T-cell (primary cell): ENCODE results near the gene UVRAG. TPM values are rescaled to one million over a fixed set of nuclear protein-coding genes. Genes with fewer than 3 reads are reported as not detected.

ENCODE experiments used
- ATAC-seq, 4 experiments: fragments of 200-7000 bp in 3 of 4; fragments of 150-1000 bp in 1 of 4; cut with Tn5 transposase; replicated peaks in 1 of 4; 1 replicate in 3 of 4; 2 replicates in 1 of 4; pipeline ENCODE4 v1.10.0; 2021; ENCODE audit warnings: moderate library complexity in 3 of 4, mild to moderate bottlenecking in 2 of 4, moderate number of reproducible peaks in 1 of 4
- CTCF ChIA-PET, 2 donors: fragments of 300-600 bp; sonication (Branson Sonifier 250); formaldehyde crosslinking; loops; one replicate each; lab custom pipeline; 2022; ENCODE audit warnings: antibody characterized with exemption in 2 of 2; lab: Charles Lee
- POLR2A ChIA-PET, 2 donors: fragments of 300-600 bp; sonication (Branson Sonifier 250); formaldehyde crosslinking; loops; one replicate each; lab custom pipeline; 2022; ENCODE audit warnings: antibody characterized with exemption in 2 of 2; lab: Charles Lee
- DNase-seq, 35 experiments: peaks; one replicate each; pipeline versions ENCODE4 v3.0.0 to v3.0.0-alpha.2; 2013 to 2023
- H3K27ac ChIP-seq: one replicate; pipeline ENCODE4 v1.5.1; 2013; ENCODE audit warnings: low read length
- H3K27me3 ChIP-seq, 2 experiments: replicated peaks in 1 of 2; 1 replicate in 1 of 2; 2 replicates in 1 of 2; pipeline versions ENCODE4 v1.6.1 to v1.7.0; 2013; ENCODE audit warnings: low read length in 1 of 2, mixed read lengths in 1 of 2; ENCODE audit not compliant: control insufficient read depth in 2 of 2, insufficient read depth in 2 of 2; ENCODE audit errors: extremely low read depth in 1 of 2
- H3K36me3 ChIP-seq, 2 donors: 1 replicate in 1 of 2; 2 replicates in 1 of 2; pipeline versions ENCODE4 v1.6.1 to v1.7.0; 2013; ENCODE audit warnings: low read length in 1 of 2; ENCODE audit not compliant: control insufficient read depth in 2 of 2, insufficient read depth in 1 of 2; ENCODE audit errors: extremely low read depth in 1 of 2
- H3K4me1 ChIP-seq, 2 experiments: 1 replicate in 1 of 2; 2 replicates in 1 of 2; pipeline versions ENCODE4 v1.6.1 to v1.7.0; 2013; ENCODE audit warnings: low read length in 2 of 2, mixed read lengths in 1 of 2; ENCODE audit not compliant: insufficient read depth in 2 of 2, control insufficient read depth in 1 of 2; ENCODE audit errors: extremely low read depth in 1 of 2
- H3K4me3 ChIP-seq, 2 donors: 1 replicate in 1 of 2; 2 replicates in 1 of 2; pipeline versions ENCODE4 v1.5.1 to v1.7.0; 2013; ENCODE audit warnings: mild to moderate bottlenecking in 2 of 2, low read length in 1 of 2, moderate library complexity in 1 of 2; ENCODE audit not compliant: control insufficient read depth in 1 of 2; ENCODE audit errors: extremely low read depth in 1 of 2
- H3K9me3 ChIP-seq: 2 replicates; pipeline ENCODE4 v1.7.0; 2013
- H3K27ac Mint-ChIP-seq, 2 donors: one replicate each; pipeline ENCODE4 v1.8.0; 2020 to 2021; ENCODE audit warnings: mild to moderate bottlenecking in 2 of 2, mixed read lengths in 2 of 2
- H3K27me3 Mint-ChIP-seq, 2 donors: one replicate each; pipeline ENCODE4 v1.8.0; 2021 to 2022; ENCODE audit warnings: mixed read lengths in 2 of 2
- H3K36me3 Mint-ChIP-seq: one replicate; pipeline ENCODE4 v1.8.0; 2021; ENCODE audit warnings: mixed read lengths
- H3K4me1 Mint-ChIP-seq, 3 donors: one replicate each; pipeline ENCODE4 v1.8.0; 2020 to 2022; ENCODE audit warnings: mixed read lengths in 3 of 3, mild to moderate bottlenecking in 1 of 3
- H3K4me3 Mint-ChIP-seq, 3 donors: one replicate each; pipeline ENCODE4 v1.8.0; 2020 to 2022; ENCODE audit warnings: mild to moderate bottlenecking in 3 of 3, mixed read lengths in 3 of 3, moderate library complexity in 3 of 3
- H3K9me3 Mint-ChIP-seq, 3 donors: one replicate each; pipeline ENCODE4 v1.8.0; 2020 to 2022; ENCODE audit warnings: mixed read lengths in 3 of 3
- WGBS: methylation state at CpG from one replicate; pipeline ENCODE4 v1.1.5; 2013; ENCODE audit warnings: missing lambda C conversion rate; ENCODE audit not compliant: insufficient coverage; 5-methylcytosine and 5-hydroxymethylcytosine counted together
- total RNA-seq, 35 experiments: library from RNA in 6 of 35; stranded (reverse) in 6 of 35; fragments of 120-200 nt in 1 of 35; gene quantifications; one replicate each; pipeline versions ENCODE4 v1.2.1 to v1.2.4 and lab custom pipeline; 2013 to 2026

The UVRAG gene
- total RNA-seq, 5 donors from 2014 or later (not counting 1 experiment from before 2014, with no cell fraction given), result 22.4 to 32.8 (median 27.6) TPM

- ChIA-PET POLR2A (interaction anchor here in 1 of 2 donors (0.6 kb wide), 1 partner anchor 635 kb away, joined by 3 read pairs; no protein-coding TSS in a partner anchor), CTCF (interaction anchor here in 1 of 2 donors (1.2 kb wide), 1 partner anchor 13 kb away, joined by 4 read pairs; no protein-coding TSS in a partner anchor)
- Mint-ChIP-seq H3K27me3 (no peaks in the 10 kb centered on the region), H3K4me1 (peaks cover 21 to 28% (median 23%) of the 10 kb centered on the region in 3 donors), H3K9me3 (no peaks in the 10 kb centered on the region), H3K4me3 (no peak overlapping the region), H3K36me3 (no peaks in the 10 kb centered on the region), H3K27ac (peak overlapping the region in 1 of 2 donors; percentile 18)
- H3K36me3 ChIP-seq, result no peaks in the 10 kb centered on the region
- no peak overlapping the region for H3K4me3 ChIP-seq
- no peaks in the 10 kb centered on the region for H3K27me3 ChIP-seq
- H3K9me3 ChIP-seq, result no peaks in the 10 kb centered on the region
- no peak for ATAC-seq
- 94% methylated on average over 4 of the region's 8 CpGs for WGBS
- no peaks in the 10 kb centered on the region for H3K4me1 ChIP-seq
- no peak for DNase-seq
- no peak overlapping the region for H3K27ac ChIP-seq
These were observed 131.8 kb downstream of the UVRAG start for GRCh38 chr11:75946531-75947530.

- H3K9me3 ChIP-seq, result no peaks in the 10 kb centered on the region
- H3K9me3 Mint-ChIP-seq, result no peaks in the 10 kb centered on the region
- no peaks in the 10 kb centered on the region for H3K27me3 Mint-ChIP-seq
- no peak overlapping the region for H3K4me3 ChIP-seq
- DNase-seq, result no peak
- no peaks in the 10 kb centered on the region for H3K27me3 ChIP-seq
- peaks cover 21 to 28% (median 27%) of the 10 kb centered on the region in 3 donors for H3K4me1 Mint-ChIP-seq
- no peak overlapping the region for H3K27ac ChIP-seq
- CTCF ChIA-PET, result no interaction called here
- no peaks in the 10 kb centered on the region for H3K36me3 ChIP-seq
- POLR2A ChIA-PET, result no interaction called here
- H3K36me3 Mint-ChIP-seq, result peaks cover 3% of the 10 kb centered on the region
- no peaks in the 10 kb centered on the region for H3K4me1 ChIP-seq
- WGBS, result 86% methylated on average over 2 of the region's 6 CpGs
- no peak for ATAC-seq
- no peak overlapping the region for H3K27ac Mint-ChIP-seq
- no peak overlapping the region for H3K4me3 Mint-ChIP-seq
These were observed 134.1 kb downstream of the UVRAG start for GRCh38 chr11:75949023-75949672.

GRCh38 chr11:75950141-75950540 lies 135.1 kb downstream of the UVRAG start:
- no peak overlapping the region for H3K4me3 Mint-ChIP-seq
- CTCF ChIA-PET, result no interaction called here
- peaks cover 9% of the 10 kb centered on the region for H3K36me3 Mint-ChIP-seq

GRCh38 chr11:75954039-75954438 lies 139.0 kb downstream of the UVRAG start:
- H3K27ac ChIP-seq, result no peak overlapping the region
- H3K4me3 ChIP-seq, result no peak overlapping the region
- POLR2A ChIA-PET, result no interaction called here
- H3K27me3 Mint-ChIP-seq, result no peaks in the 10 kb centered on the region
- H3K9me3 ChIP-seq, result no peaks in the 10 kb centered on the region
- H3K27ac Mint-ChIP-seq, result no peak overlapping the region
- H3K9me3 Mint-ChIP-seq, result no peaks in the 10 kb centered on the region
- WGBS, result no CpG with 5 or more reads among the region's 2 CpGs
- H3K4me1 Mint-ChIP-seq, result peaks cover 6 to 21% (median 6%) of the 10 kb centered on the region in 3 donors
- peaks cover 25% of the 10 kb centered on the region for H3K36me3 Mint-ChIP-seq
- H3K27me3 ChIP-seq, result no peaks in the 10 kb centered on the region
- CTCF ChIA-PET, result no interaction called here
- no peaks in the 10 kb centered on the region for H3K36me3 ChIP-seq
- DNase-seq, result no peak
- H3K4me3 Mint-ChIP-seq, result no peak overlapping the region
- H3K4me1 ChIP-seq, result no peaks in the 10 kb centered on the region
- no peak for ATAC-seq

More at GRCh38 chr11:75950141-75950540, 135.1 kb downstream of the UVRAG start:
- no peaks in the 10 kb centered on the region for H3K27me3 Mint-ChIP-seq
- no peaks in the 10 kb centered on the region for H3K27me3 ChIP-seq
- H3K27ac ChIP-seq, result no peak overlapping the region
- H3K9me3 ChIP-seq, result no peaks in the 10 kb centered on the region
- WGBS, result 93% methylated on average over 4 of the region's 6 CpGs
- no peak overlapping the region for H3K4me3 ChIP-seq
- POLR2A ChIA-PET, result no interaction called here
- ATAC-seq (no peak), DNase-seq (no peak)
- H3K9me3 Mint-ChIP-seq, result no peaks in the 10 kb centered on the region
- no peak overlapping the region for H3K27ac Mint-ChIP-seq
- no peaks in the 10 kb centered on the region for H3K36me3 ChIP-seq
- H3K4me1 ChIP-seq, result no peaks in the 10 kb centered on the region
- peaks cover 21 to 27% (median 22%) of the 10 kb centered on the region in 3 donors for H3K4me1 Mint-ChIP-seq

- no peak for ATAC-seq
- Mint-ChIP-seq H3K36me3 (peaks cover 29% of the 10 kb centered on the region), H3K4me3 (no peak overlapping the region), H3K4me1 (peaks cover 8 to 27% (median 8%) of the 10 kb centered on the region in 3 donors), H3K27me3 (no peaks in the 10 kb centered on the region), H3K27ac (no peak overlapping the region), H3K9me3 (no peaks in the 10 kb centered on the region)
- no peak overlapping the region for H3K27ac ChIP-seq
- no peak for DNase-seq
- ChIA-PET POLR2A (no interaction called here), CTCF (no interaction called here)
- H3K4me3 ChIP-seq, result no peak overlapping the region
- no peaks in the 10 kb centered on the region for H3K4me1 ChIP-seq
- no peaks in the 10 kb centered on the region for H3K27me3 ChIP-seq
- H3K9me3 ChIP-seq, result no peaks in the 10 kb centered on the region
- no peaks in the 10 kb centered on the region for H3K36me3 ChIP-seq
- 100% methylated on average over 4 of the region's 5 CpGs for WGBS
These were observed 140.4 kb downstream of the UVRAG start for GRCh38 chr11:75955443-75955842.

- Histone ChIP-seq H3K4me1 (no peaks in the 10 kb centered on the region), H3K4me3 (no peak overlapping the region), H3K36me3 (no peaks in the 10 kb centered on the region), H3K27ac (no peak overlapping the region), H3K9me3 (no peaks in the 10 kb centered on the region), H3K27me3 (no peaks in the 10 kb centered on the region)
- Mint-ChIP-seq H3K4me3 (no peak overlapping the region), H3K4me1 (peaks cover 8 to 12% (median 8%) of the 10 kb centered on the region in 3 donors), H3K36me3 (peaks cover 43% of the 10 kb centered on the region), H3K9me3 (no peaks in the 10 kb centered on the region), H3K27me3 (no peaks in the 10 kb centered on the region), H3K27ac (no peak overlapping the region)
- ATAC-seq (no peak), DNase-seq (no peak)
- ChIA-PET POLR2A (no interaction called here), CTCF (no interaction called here)
- WGBS, result no CpG with 5 or more reads among the region's 2 CpGs
These were observed 144.5 kb downstream of the UVRAG start for GRCh38 chr11:75959540-75959939.
